8988T (cell line): ENCODE data around the gene RPRD1A.
"Not testable (repeated sequence)": the region's sequence is repeated elsewhere in the genome, so short reads cannot be mapped to it uniquely, and the experiment has no call there.

Experiments
- DNase-seq: peaks from one replicate; pipeline ENCODE4 v3.0.0; 2011

Gene RPRD1A

GRCh38 chr18:36075862-36076587, 8.7 kb upstream of the RPRD1A start:
- DNase-seq: no peak

- no peak for DNase-seq
These were observed 7.1 kb upstream of the RPRD1A start for GRCh38 chr18:36074435-36074834.

DNA sequence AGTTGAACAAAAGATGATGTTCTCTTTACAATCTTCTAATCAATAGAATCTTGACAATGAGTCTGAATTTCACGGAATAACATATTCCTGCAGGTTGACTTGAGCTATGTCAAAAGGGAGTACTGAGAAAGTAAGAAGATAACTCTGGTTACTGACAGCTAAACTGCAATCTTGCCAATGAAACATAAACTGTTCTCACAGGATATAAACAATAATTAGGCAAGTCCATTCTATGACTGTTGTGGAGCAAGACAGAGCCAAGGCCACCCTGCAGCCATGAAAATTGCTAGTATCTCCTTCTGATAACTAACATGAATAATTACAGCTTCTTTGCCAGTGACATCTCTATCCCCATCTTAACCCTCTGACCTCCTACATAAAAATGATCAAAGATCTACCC, 6.3 kb upstream of the RPRD1A start:
- no peak for DNase-seq

DNA sequence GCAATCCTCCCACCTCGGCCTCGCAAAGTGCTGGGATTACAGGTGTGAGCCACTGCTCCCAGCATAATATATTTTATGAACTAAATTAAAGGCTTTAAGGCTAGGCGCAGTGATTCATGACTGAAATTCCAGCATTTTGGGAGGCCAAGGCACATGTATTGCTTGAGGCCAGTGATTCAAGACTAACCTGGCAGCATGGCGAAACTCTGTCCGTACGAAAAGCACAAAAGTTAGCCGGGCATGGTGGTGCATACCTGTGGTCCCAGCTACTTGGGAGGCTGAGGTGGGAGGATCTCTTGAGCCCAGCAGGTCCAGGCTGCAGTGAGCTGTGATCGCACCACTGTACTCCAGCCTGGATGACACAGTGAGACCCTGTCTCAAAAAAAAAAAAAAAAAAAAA, 5.0 kb upstream of the RPRD1A start:
- not testable (repeated sequence) for DNase-seq

DNA sequence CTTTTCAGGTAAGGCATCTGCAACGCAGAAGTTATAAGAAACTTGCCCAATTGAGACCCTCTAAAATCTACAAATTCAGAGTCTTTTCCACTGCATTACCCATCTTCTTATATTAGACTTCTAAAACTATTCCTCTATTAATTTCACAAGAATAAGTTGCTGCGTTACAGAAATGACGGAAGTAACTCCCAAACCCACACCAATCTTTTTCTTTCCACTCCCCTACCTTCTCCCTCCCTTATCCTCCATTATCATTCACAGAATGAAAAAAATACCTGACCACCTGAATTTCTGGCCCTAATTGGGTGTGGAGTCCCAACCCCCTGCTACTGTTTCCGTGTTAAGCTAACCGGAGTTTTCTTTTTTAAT, 689 bp downstream of the RPRD1A start:
- DNase-seq: no peak

DNA sequence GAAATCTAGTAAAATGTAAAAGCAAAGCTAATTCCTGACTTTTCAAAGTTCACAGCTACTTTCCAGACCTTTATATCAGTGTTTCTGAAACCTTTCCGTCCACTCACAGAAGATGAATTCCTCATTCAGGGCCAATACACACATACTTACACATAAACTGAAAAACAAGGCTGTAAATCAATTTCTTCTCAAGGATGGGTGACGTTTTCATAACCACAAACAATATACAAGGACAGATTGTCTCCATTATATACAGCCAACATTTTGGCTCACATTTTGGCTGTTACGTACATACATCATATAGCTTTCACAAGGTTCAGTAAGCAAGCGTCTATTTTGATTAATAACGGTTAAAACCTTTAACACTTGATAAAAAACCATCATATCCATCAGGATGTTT, 1.4 kb downstream of the RPRD1A start:
- DNase-seq: no peak

DNA sequence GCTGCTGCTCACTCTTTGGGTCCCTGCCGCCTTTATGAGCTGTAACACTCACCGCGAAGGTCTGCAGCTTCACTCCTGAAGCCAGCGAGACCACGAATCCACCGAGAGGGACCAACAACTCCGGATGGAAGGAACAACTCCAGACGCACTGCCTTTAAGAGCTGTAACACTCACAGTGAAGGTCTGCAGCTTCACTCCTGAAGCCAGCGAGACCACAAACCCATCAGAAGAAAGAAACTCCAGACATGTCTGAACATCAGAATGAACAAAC, 2.6 kb downstream of the RPRD1A start:
- not testable (repeated sequence) for DNase-seq

- DNase-seq: no peak
These were observed 3.1 kb downstream of the RPRD1A start for GRCh38 chr18:36064027-36064808.

DNA sequence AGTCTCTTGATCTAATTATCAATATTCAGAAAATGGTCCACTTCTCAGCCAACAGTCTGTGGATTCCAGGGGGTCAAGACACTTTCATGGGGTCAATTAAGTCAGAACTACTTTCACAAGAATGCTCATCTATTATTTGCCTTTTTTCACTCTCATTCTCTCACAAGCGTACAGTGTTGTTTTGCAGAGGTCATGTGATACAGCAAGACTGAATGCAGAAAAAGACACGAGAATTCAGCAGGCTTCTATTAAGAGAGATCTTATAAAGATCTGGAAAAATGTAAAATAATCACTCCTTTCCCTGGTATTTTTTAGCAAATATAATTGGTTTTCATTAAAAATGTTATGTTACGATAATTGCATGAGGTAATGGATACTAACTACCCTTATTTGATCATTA, 8.7 kb downstream of the RPRD1A start:
- no peak for DNase-seq

DNA sequence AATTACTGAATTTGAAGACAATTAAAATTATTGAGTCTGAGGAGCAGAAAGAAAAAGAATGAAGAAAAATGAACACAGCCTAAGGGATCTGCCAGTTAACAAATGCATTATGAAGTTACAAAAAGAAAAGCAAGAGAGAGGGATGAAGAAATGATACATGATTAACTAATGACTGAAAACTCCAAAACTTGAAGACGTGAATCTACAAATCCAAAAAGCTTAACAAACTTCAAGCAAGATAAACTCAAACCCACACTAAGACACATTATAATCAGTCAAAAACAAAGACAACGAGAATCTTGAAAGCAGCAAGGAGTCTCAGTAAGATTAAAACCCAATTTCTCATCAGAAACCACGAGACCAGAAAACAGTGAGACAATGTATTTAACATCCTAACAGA, 15.6 kb downstream of the RPRD1A start:
- no peak for DNase-seq

DNA sequence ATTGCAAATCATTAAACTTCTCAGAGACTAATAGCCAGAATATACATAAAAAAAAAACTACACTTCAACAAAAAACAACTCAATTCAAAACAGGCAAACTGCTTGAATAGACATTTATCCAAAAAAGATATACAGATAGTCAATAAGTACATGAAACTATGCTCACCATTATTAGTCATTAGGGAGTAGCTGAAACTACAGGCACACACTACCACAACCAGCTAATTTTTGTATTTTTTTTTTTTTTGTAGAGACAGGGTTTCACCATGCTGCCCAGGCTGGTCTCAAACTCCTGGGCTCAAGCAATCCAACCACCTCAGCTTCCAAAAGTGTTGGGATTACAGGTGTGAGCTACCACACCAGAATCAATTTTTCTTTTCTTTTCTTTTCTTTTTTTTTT, 16.9 kb downstream of the RPRD1A start:
- DNase-seq: no peak

DNA sequence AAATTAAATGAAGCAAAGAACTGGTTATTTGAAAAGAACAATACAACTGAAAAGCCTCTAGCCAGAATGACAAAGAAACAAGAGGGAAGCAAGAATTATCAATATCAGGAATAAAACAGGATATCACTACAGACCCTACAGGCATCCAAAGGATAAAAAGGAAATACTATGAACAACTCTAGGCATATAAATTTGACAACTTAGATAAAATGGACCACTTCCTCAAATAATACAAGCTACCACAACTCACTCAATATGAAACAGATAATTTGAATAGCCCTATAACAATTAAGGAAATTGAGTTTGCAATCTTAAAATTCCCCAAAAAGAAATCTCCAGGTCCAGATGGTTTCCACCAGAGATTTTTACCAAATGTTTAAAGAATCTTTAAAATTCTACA, 19.8 kb downstream of the RPRD1A start:
- DNase-seq: no peak

GRCh38 chr18:36046898-36047297, 20.5 kb downstream of the RPRD1A start:
- no peak for DNase-seq

DNA sequence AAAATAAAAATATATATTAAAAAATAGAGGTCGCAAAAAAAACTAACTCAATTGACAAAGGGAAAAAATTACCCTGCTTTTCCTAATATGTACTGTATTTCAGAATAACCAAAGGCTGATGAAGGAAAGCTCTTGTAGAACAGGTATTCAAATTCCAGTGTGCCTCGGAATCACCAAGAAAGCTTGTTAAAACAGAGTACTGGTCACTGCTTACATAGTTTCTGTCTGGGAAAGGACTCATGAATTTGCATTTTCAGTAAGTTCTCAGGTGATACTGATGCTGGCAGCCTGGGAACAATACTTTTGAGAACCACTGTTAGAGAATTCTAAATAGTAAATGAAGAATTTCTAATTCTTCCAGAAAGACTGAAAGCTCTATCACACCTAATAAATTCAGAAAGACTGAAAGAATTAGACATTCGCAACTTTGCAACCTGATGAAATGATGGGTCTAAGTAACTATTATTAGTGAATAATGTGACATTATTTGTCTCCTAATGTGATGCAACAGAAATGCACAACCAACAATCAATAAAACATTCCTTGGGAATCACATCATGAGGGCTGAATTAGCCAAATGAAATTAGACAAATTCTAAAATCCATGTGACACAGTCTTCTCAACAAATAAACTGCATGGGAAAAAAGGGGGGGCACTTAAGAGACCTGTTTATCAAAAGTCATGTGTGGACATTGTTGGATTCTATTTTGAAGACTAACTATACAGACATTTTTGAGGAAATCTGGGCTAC, 21.9 kb downstream of the RPRD1A start:
- no peak for DNase-seq

GRCh38 chr18:36043153-36043552, 24.2 kb downstream of the RPRD1A start:
- no peak for DNase-seq

GRCh38 chr18:36041146-36041545, 26.2 kb downstream of the RPRD1A start:
- no peak for DNase-seq

DNA sequence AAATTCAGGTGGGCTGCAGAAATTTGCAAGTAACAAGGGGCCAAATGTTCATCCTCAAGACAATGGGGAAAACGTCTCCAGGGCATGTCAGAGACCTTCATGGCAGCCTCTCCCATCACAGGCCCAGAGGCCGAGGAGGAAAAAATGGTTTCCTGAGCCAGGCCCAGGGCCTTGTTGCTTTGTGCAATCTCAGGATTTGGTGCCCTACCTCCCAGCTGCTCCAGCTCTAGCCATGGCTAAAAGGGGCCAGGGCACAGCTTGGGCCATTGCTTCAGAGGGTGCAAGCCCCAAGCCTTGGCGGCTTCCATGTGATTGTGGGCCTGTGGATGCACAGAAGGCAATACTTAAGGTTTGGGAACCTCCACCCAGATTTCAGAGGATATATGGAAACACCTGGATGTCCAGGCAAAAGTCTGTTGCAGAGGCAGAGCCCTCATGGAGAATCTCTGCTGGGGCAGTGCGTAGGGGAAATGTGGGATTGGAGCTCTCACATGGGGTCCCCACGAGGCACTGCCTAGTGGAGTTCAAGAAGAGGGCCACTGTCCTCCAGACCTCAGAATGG, 29.2 kb downstream of the RPRD1A start:
- DNase-seq: no peak

- no peak for DNase-seq
These were observed 32.1 kb downstream of the RPRD1A start for GRCh38 chr18:36035253-36035652.

DNA sequence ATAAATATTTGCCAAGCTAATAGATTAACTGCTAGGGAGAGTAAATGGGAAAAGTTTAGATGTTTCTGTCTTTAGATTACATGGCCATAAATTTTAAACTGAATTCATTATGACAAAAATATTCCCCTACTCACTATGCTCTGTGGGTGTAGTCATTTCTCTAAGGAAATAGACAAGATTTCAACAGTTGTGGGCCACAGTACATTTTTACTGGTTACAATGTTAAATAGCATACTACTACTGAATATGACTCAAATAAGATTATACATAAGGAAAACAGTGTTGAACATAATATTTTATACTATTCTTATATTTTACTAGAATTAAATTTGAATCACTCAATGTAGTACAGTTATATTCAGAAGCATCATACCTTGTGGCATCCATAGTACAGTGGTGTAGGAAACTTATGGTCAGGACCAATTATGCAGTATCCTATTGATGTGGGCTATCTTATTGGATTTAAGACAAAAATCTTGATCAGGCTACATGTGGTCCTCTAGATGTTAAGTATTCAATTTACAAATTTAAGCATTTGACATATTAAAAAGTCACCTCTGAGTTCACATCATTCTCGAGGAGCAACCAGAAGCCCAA, 33.0 kb downstream of the RPRD1A start:
- no peak for DNase-seq

DNA sequence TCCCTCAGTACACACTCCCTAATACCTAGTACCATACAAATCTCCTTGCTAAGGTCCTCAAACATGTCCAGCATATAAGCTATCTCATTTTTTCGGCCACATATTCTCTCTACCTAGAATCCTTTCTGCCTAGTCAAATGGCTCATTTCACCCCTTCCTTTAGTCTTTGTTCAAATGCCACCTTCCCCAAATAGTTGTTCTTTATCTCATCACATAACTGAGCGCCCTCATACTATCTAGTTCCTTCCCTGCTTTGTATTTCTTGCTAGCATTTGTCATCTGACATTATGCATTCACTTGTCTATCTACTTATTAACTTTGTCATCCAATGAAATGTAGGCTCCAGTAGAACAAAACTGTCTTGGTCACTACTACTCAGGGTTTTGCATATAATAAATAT, 35.5 kb downstream of the RPRD1A start:
- DNase-seq: no peak

- no peak for DNase-seq
These were observed 36.0 kb downstream of the RPRD1A start for GRCh38 chr18:36031407-36031806.

DNA sequence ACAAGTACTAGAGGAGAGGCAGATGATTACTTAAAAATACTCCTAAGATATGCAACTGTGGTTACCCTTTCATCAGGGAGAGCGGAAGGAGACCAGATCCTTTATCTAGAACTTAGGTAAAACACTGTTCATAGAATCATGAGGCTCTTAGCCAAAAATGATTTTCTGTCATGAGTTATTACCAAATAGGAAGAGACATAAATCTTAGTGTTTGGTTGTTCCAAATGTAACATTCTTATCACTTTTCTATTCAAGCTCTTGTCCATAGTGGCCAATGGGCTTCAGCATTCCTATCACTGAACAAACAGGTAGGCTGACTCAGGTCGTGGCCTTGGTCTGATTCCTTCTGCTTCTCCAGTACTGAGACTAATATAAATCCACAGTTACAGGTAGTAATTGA, 38.5 kb downstream of the RPRD1A start:
- DNase-seq: no peak

GRCh38 chr18:36025025-36025424, 42.3 kb downstream of the RPRD1A start:
- DNase-seq: no peak
